ENCODE measurements around the gene NID1.
A peak's percentile ranks its signal among the peaks of the same experiment; 100 is the strongest.

Gene NID1

GRCh38 chr1:236064674-236065508 is at the start of gene NID1:
TSS of gene NID1 (minus strand) at chr1:236065090. CDS start at chr1:236065079, 11 bp downstream.
- peak; percentile 41 for DNase-seq

- no peak for DNase-seq
Observed at GRCh38 chr1:236114076-236114747, 49.3 kb upstream of the NID1 start.

- no peak for DNase-seq
Observed at GRCh38 chr1:236113324-236114032, 48.6 kb upstream of the NID1 start.

GRCh38 chr1:236112332-236112627 is 47.4 kb upstream of the NID1 start:
- DNase-seq: no peak

- DNase-seq: no peak
Observed at GRCh38 chr1:236111527-236112331, 46.8 kb upstream of the NID1 start.

- DNase-seq: no peak
Observed at GRCh38 chr1:236110137-236110536, 45.2 kb upstream of the NID1 start.

GRCh38 chr1:236108027-236108648 is 43.2 kb upstream of the NID1 start:
- DNase-seq: no peak

- no peak for DNase-seq
Observed at GRCh38 chr1:236107121-236107907, 42.4 kb upstream of the NID1 start.

- peak; percentile 15 for DNase-seq
Observed at GRCh38 chr1:236103646-236104218, 38.8 kb upstream of the NID1 start.

- DNase-seq: no peak
Observed at GRCh38 chr1:236103059-236103458, 38.2 kb upstream of the NID1 start.

- DNase-seq: no peak
Observed at GRCh38 chr1:236102611-236103010, 37.7 kb upstream of the NID1 start.

GRCh38 chr1:236101233-236102200 is 36.6 kb upstream of the NID1 start:
- DNase-seq: no peak

- no peak for DNase-seq
Observed at GRCh38 chr1:236100799-236101198, 35.9 kb upstream of the NID1 start.

GRCh38 chr1:236099355-236099974 is 34.6 kb upstream of the NID1 start:
- DNase-seq: no peak

GRCh38 chr1:236098267-236098666 is 33.4 kb upstream of the NID1 start:
- no peak for DNase-seq

GRCh38 chr1:236096660-236097482 is 32.0 kb upstream of the NID1 start:
- peak; percentile 11 for DNase-seq

- no peak for DNase-seq
Observed at GRCh38 chr1:236095705-236096520, 31.0 kb upstream of the NID1 start.

GRCh38 chr1:236092899-236093298 is 28.0 kb upstream of the NID1 start:
- DNase-seq: no peak

All from NCI-H2171 (cell line).